AG04449 (cell line): ENCODE results near the gene THADA.

Source experiments
- CTCF ChIA-PET: fragments of 350-600 bp; formaldehyde crosslinking; extraction: SDS; loops from one replicate; lab custom pipeline; 2021; ENCODE audit warnings: antibody characterized with exemption; lab: Yijun Ruan, JAX
- POLR2A ChIA-PET: fragments of 400-600, 350-600 bp; formaldehyde crosslinking; extraction: SDS; loops from one replicate; lab custom pipeline; 2020; ENCODE audit warnings: antibody characterized with exemption, inconsistent platforms; lab: Yijun Ruan, JAX
- DNase-seq: peaks from one replicate; pipeline ENCODE4 v3.0.0-alpha.2; 2010; ENCODE audit warnings: low read depth, low spot score
- H3K4me3 ChIP-seq: 2 replicates; pipeline ENCODE4 v1.5.1; 2011; ENCODE audit warnings: low read depth, mild to moderate bottlenecking, control low read depth, low read length
- TF ChIP-seq, protein P1 (sequence below): IDR thresholded peaks from one replicate; pipeline ENCODE4 v1.5.1; 2011; ENCODE audit warnings: mild to moderate bottlenecking, moderate library complexity, low read length, control low read depth, inconsistent platforms; ENCODE audit not compliant: insufficient read depth; ENCODE audit errors: missing control alignments

Gene THADA

DNA sequence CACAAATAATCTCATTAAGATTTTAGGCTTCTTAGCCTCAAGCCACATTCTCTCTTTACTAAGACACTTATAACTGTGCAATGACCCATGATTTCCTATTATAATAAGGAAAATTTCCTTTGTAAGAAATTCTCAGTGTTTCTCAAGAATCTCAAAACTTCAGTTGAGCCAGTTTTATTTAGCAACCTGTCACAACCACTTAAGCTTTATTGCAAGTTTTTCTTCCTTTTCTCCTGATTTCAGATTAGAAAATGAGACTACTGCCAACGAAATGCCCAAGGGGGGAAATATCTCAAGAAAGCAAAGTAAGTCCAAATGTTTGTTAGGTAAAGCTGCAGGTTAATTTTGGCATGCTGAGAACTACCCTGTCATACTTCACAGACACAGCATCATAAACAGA, 178.5 kb downstream of the THADA start:
- ChIA-PET POLR2A (no interaction called here), CTCF (no interaction called here)
- H3K4me3 ChIP-seq = no peak overlapping the region
- TF ChIP-seq, protein P1, sequence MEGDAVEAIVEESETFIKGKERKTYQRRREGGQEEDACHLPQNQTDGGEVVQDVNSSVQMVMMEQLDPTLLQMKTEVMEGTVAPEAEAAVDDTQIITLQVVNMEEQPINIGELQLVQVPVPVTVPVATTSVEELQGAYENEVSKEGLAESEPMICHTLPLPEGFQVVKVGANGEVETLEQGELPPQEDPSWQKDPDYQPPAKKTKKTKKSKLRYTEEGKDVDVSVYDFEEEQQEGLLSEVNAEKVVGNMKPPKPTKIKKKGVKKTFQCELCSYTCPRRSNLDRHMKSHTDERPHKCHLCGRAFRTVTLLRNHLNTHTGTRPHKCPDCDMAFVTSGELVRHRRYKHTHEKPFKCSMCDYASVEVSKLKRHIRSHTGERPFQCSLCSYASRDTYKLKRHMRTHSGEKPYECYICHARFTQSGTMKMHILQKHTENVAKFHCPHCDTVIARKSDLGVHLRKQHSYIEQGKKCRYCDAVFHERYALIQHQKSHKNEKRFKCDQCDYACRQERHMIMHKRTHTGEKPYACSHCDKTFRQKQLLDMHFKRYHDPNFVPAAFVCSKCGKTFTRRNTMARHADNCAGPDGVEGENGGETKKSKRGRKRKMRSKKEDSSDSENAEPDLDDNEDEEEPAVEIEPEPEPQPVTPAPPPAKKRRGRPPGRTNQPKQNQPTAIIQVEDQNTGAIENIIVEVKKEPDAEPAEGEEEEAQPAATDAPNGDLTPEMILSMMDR = no peak
- DNase-seq = no peak

DNA sequence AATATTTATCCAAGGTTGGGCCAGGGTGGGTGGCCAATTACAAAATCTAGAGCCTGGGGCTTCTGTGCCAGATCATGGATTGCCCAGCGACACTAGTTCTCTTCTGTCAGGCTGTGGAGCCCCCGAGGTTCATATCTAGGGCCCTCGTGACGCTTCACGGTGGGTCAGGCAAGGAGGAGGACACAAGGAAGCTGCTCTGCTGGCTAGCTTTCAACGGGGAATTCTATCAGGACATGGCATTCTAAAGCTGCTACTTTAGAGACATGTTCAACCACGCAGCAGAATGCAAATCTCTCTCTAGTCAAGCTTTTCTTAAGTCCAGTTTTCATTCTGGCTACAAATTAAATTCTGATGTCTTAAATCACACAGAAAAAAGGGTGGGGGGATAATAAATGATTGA, 180.2 kb downstream of the THADA start:
- TF ChIP-seq, protein P1 = no peak
- no peak for DNase-seq
- ChIA-PET CTCF (interaction anchor here (0.7 to 0.8 kb wide), 2 partner anchors 9 to 186 kb away, joined by 3 read pairs; no protein-coding TSS in a partner anchor), POLR2A (no interaction called here)
- no peak overlapping the region for H3K4me3 ChIP-seq

DNA sequence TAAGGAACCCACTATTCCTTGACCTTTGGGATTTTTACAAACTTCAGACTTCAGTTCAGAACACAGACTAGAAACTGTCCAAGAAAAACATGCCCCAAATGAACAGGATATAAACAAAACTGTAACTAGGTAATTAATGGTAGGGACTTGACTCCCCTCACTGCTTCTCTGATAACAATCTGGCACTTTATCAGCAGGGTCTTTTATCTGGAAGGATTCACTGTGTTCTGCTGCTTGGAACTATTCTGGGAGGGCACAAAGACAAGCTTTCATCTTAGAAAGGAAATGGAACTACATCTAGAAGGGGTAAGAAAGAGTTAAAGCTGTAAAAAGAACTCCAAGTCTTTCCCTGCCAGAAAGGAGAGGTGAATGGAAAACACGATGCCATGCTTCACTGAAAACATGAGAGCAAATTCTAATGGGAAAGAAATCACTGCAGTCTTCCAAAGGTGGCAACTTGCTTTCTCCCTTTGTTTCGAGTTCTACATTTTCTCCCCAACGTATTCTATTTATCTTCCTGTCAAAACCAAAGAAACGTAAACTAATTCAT, 181.2 kb downstream of the THADA start:
- no peak overlapping the region for H3K4me3 ChIP-seq
- CTCF ChIA-PET = interaction anchor here (1.1 kb wide), 1 partner anchor 10 kb away, joined by 3 read pairs; no protein-coding TSS in a partner anchor
- POLR2A ChIA-PET = no interaction called here

DNA sequence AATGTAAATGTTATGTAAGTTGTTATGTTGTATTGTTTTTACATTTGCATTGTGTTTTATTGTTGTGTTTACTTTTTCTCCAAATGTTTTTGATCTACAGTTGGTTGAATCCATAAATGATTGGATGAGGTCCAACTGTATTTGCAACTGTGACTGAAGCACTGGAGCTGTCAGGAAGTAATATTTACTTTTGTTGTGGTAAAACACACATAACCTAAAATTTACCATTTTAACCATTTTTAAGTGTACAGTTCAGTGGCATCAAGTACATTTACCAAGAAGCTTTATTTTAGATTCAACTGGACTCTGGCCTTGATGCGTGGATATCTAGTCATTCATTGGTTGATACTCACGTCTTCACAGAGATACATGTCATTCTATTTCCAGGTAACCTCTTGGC, 181.8 kb downstream of the THADA start:
- ChIA-PET CTCF (interaction anchor here (1.1 kb wide), 1 partner anchor 10 kb away, joined by 3 read pairs; no protein-coding TSS in a partner anchor), POLR2A (no interaction called here)
- TF ChIP-seq, protein P1 = no peak
- no peak for DNase-seq
- no peak overlapping the region for H3K4me3 ChIP-seq

More for the DNA sequence above, 181.2 kb downstream of the THADA start:
- TF ChIP-seq, protein P1 = no peak
- DNase-seq = no peak

DNA sequence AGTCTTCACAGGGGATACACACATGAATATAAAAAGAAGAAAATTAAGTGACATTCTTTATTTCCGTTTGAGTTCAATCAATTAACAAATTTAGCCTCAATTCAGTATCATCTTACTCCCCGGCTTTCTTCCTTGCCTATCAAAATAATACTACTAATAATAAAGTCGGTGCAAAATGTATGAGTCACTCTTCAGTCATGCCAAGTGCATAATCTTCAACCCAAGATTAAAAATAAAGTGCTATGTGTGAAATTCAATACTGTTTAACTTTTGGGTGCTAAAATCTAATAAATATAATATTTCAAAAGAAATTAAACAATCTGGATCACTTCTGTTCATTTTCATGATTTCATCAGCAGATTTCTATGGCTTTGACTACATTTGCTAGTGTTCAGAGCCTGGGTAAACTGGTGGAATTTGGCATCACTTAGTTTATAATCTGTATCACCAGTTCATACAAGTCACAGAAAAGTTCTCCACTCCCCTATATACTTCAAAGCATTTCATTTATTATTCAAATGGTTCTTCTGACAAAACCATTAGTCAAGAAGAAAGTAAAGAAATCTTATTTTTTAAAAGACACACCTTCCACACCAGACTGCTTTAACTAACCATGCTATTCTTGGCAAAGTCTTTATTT, 183.6 kb downstream of the THADA start:
- CTCF ChIA-PET = no interaction called here

DNA sequence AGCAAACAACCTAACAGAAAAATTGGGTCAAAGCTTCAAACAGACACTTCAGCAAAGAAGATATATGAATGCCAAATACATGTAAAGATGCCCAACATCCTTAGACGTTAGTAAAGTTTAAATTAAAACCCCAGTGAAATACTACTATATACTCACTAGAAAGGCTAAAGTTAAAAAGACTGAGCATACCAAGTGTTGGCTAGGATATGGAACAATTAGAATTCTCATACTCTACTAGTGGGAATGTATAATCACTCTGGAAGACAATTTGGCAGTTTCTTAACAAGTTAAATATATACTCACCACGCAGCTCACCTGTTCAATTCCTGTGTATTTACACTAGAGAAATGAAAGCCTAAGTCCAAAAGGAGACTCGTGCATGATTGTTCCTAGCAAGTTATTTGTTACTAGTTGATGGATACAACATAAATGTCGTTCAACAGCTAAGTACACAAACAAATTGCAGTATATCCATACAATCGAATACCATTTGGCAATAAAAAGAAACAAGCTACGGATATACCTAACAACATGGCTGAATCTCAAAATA, 185.7 kb downstream of the THADA start:
- no peak for DNase-seq
- H3K4me3 ChIP-seq = no peak overlapping the region
- TF ChIP-seq, protein P1 = no peak
- POLR2A ChIA-PET = no interaction called here
- CTCF ChIA-PET = no interaction called here

More for the DNA sequence above, 183.6 kb downstream of the THADA start:
- POLR2A ChIA-PET = no interaction called here
- H3K4me3 ChIP-seq = no peak overlapping the region
- no peak for DNase-seq
- TF ChIP-seq, protein P1 = no peak
